Esophagus squamous epithelium (tissue), 5 donors: Measurements from ENCODE around the gene FOXJ3. TPM values are rescaled to one million over a fixed set of nuclear protein-coding genes. Genes with fewer than 3 reads are reported as not detected.

ENCODE experiments used
- DNase-seq: peaks from one replicate; lab custom pipeline; 2025; lab: John Stamatoyannopoulos, UW
- H3K27ac ChIP-seq, 4 donors: fragments of 200-600 bp; sonication (generic); one replicate each; pipeline ENCODE4 v1.5.1; 2016 to 2019; ENCODE audit warnings: mild to moderate bottlenecking in 1 of 4
- H3K27me3 ChIP-seq, 4 donors: fragments of 200-600 bp; sonication (generic); 1 replicate in 3 of 4; 2 replicates in 1 of 4; pipeline versions ENCODE4 v1.5.1 to v1.6.0; 2017 to 2021; ENCODE audit warnings: antibody characterized with exemption in 1 of 4
- H3K36me3 ChIP-seq, 3 donors: fragments of 200-600 bp; sonication (generic); one replicate each; pipeline ENCODE4 v1.5.1; 2016 to 2019
- H3K4me1 ChIP-seq, 3 donors: fragments of 200-600 bp; sonication (generic); one replicate each; pipeline ENCODE4 v1.5.1; 2017 to 2019
- H3K4me3 ChIP-seq, 4 donors: fragments of 200-600 bp; sonication (generic); 1 replicate in 3 of 4; 2 replicates in 1 of 4; pipeline ENCODE4 v1.5.1; 2016 to 2019; ENCODE audit warnings: mild to moderate bottlenecking in 2 of 4, moderate library complexity in 1 of 4
- H3K9me3 ChIP-seq, 3 donors: fragments of 200-600 bp; sonication (generic); one replicate each; pipeline ENCODE4 v1.5.1; 2016 to 2019
- POLR2A ChIP-seq, 4 donors: fragments of 450-650 bp; IDR thresholded peaks; one replicate each; pipeline ENCODE4 v1.6.1; 2017; ENCODE audit warnings: antibody characterized with exemption in 4 of 4, mild to moderate bottlenecking in 4 of 4, moderate library complexity in 3 of 4
- WGBS, 2 donors: methylation state at CpG; one replicate each; pipeline ENCODE4 v1.1.5; 2018; 5-methylcytosine and 5-hydroxymethylcytosine counted together
- intact Hi-C: fragments of 100-400 bp; cut with DNase I; formaldehyde crosslinking; loops from one replicate; pipeline ENCODE4 v1.15.0; 2022
- total RNA-seq, 4 donors: library from RNA; depleted of rRNA; stranded (reverse); fragments of >200 nt; gene quantifications; one replicate each; pipeline ENCODE4 v1.1.0, GENCODE V29; 2016
- TF ChIP-seq, protein P1 (sequence below), 6 experiments: fragments of 450-650 bp in 4 of 6; fragments of 200-600 bp in 2 of 6; sonication (generic) in 2 of 6; IDR thresholded peaks; one replicate each; pipeline ENCODE4 v1.5.1; 2016 to 2019; ENCODE audit warnings: antibody characterized with exemption in 6 of 6, mild to moderate bottlenecking in 4 of 6, moderate library complexity in 4 of 6
- donor health status: DM: yes; HTN: yes; CAD: no.

Gene FOXJ3
- total RNA-seq, 4 donors from 2014 or later = 18.7 to 36.6 (median 27.5) TPM

DNA sequence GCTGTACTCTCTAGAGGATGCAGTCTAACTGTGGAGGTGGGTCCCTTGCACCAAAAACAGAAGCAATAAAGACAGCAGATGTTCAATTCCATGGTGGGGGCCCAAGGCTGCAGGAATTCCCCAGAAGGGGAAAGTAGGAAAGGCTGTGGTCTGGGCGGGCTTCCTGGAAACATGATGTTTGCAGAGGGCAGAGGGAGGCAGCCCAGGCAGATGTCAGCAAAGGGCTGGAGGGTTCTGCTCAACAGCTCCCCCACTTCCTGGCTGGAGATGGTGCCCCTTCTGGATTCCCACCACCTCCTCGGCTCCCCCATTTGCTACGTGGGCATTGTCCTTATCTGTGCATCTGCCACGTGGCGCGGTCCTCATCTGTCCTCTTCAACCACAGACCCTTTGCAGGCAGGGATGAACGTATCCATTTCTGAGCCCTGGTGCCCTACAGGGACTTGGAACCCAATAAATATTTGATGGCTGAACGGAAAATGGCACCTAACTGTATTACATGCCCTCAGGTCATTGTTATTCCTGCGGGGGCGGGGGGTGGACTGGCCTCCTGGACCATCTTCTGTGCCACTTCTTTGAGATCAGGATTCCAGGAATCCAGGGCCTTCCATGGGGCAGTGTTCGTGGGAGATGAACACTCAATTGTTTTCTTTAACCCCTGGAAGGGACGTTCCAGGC lies 190.2 kb downstream of the FOXJ3 start:
- intact Hi-C loops = no loop called here
- Histone ChIP-seq H3K36me3 (no peaks in the 10 kb centered on the region), H3K4me1 (peaks cover 0 to 18% (median 3%) of the 10 kb centered on the region in 3 donors), H3K27me3 (peaks cover 0 to 88% (median 0%) of the 10 kb centered on the region in 4 donors), H3K27ac (no peak overlapping the region), H3K4me3 (no peak overlapping the region), H3K9me3 (no peaks in the 10 kb centered on the region)
- 79 to 80% methylated on average over 9 to 10 of the region's 12 CpGs for WGBS, 2 donors
- no peak for TF ChIP-seq POLR2A (IDR thresholded peaks at IDR 0.05)
- TF ChIP-seq, protein P1, sequence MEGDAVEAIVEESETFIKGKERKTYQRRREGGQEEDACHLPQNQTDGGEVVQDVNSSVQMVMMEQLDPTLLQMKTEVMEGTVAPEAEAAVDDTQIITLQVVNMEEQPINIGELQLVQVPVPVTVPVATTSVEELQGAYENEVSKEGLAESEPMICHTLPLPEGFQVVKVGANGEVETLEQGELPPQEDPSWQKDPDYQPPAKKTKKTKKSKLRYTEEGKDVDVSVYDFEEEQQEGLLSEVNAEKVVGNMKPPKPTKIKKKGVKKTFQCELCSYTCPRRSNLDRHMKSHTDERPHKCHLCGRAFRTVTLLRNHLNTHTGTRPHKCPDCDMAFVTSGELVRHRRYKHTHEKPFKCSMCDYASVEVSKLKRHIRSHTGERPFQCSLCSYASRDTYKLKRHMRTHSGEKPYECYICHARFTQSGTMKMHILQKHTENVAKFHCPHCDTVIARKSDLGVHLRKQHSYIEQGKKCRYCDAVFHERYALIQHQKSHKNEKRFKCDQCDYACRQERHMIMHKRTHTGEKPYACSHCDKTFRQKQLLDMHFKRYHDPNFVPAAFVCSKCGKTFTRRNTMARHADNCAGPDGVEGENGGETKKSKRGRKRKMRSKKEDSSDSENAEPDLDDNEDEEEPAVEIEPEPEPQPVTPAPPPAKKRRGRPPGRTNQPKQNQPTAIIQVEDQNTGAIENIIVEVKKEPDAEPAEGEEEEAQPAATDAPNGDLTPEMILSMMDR (IDR thresholded peaks at IDR 0.05) = no peak
- no peak for DNase-seq

- Histone ChIP-seq H3K27me3 (peaks cover 0 to 85% (median 0%) of the 10 kb centered on the region in 4 donors), H3K4me1 (peaks cover 0 to 18% (median 3%) of the 10 kb centered on the region in 3 donors), H3K9me3 (no peaks in the 10 kb centered on the region), H3K4me3 (no peak overlapping the region), H3K36me3 (no peaks in the 10 kb centered on the region), H3K27ac (no peak overlapping the region)
- DNase-seq = no peak
- 29 to 35% methylated on average over 6 to 9 of the region's 13 CpGs for WGBS, 2 donors
- intact Hi-C loops = no loop called here
- TF ChIP-seq, protein P1 (IDR thresholded peaks at IDR 0.05) = no peak
- no peak for TF ChIP-seq POLR2A (IDR thresholded peaks at IDR 0.05)
These were observed 190.9 kb downstream of the FOXJ3 start for GRCh38 chr1:42143896-42144710.

GRCh38 chr1:42142894-42143675 lies 191.9 kb downstream of the FOXJ3 start:
- DNase-seq = no peak
- 12 to 34% methylated on average over 4 of the region's 4 CpGs for WGBS, 2 donors
- H3K27me3 ChIP-seq = peaks cover 0 to 75% (median 0%) of the 10 kb centered on the region in 4 donors
- no peak for TF ChIP-seq POLR2A (IDR thresholded peaks at IDR 0.05)
- TF ChIP-seq, protein P1 (IDR thresholded peaks at IDR 0.05) = no peak
- no peak overlapping the region for H3K4me3 ChIP-seq
- H3K9me3 ChIP-seq = no peaks in the 10 kb centered on the region
- peaks cover 0 to 18% (median 3%) of the 10 kb centered on the region in 3 donors for H3K4me1 ChIP-seq
- no peaks in the 10 kb centered on the region for H3K36me3 ChIP-seq
- intact Hi-C loops = no loop called here
- no peak overlapping the region for H3K27ac ChIP-seq

DNA sequence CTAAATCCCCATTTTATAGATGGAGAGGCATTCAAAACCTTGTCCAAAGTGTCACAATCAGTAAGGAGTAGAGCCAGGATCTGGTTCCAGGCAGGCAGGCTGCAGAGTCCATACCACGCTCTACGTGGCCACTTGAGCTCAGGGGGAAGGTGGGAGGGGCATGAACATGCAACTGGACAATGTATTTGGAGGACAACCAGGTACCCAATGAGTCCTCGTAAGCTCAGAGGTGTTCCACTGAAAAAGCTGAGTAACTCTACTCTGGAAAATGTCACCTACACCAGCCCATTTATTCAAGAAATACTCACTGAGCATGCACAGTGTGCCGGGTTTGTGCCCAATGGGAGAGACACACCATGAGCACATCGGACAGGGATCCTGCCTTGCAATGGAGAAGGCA lies 193.1 kb downstream of the FOXJ3 start:
- no peak for TF ChIP-seq POLR2A (IDR thresholded peaks at IDR 0.05)
- TF ChIP-seq, protein P1 (IDR thresholded peaks at IDR 0.05) = no peak
- intact Hi-C loops = no loop called here
- H3K4me1 ChIP-seq = peaks cover 0 to 15% (median 3%) of the 10 kb centered on the region in 3 donors
- WGBS, 2 donors = 81 to 95% methylated on average over 4 of the region's 5 CpGs
- H3K27ac ChIP-seq = no peak overlapping the region
- H3K4me3 ChIP-seq = no peak overlapping the region
- no peaks in the 10 kb centered on the region for H3K36me3 ChIP-seq
- H3K27me3 ChIP-seq = peaks cover 0 to 80% (median 0%) of the 10 kb centered on the region in 4 donors
- H3K9me3 ChIP-seq = no peaks in the 10 kb centered on the region
- no peak for DNase-seq
